ENCODE data around the gene ST6GALNAC3.
"Not testable (repeated sequence)": the region's sequence is repeated elsewhere in the genome, so short reads cannot be mapped to it uniquely, and the experiment has no call there.

The ST6GALNAC3 gene

GRCh38 chr1:76092812-76093211 lies 18.3 kb downstream of the ST6GALNAC3 start:
- H3K4me2 ChIP-seq (ENCODE audit: low read depth, low read length, poor library complexity, severe bottlenecking): no peak overlapping the region
- H2AFZ ChIP-seq (ENCODE audit: low read length): no peak overlapping the region
- TF ChIP-seq EZH2phosphoT487 (IDR thresholded peaks at IDR 0.05; ENCODE audit: borderline replicate concordance) (no peak), CTCF (conservative IDR thresholded peaks at IDR 0.05; ENCODE audit: low read length) (no peak)
- H3K4me1 ChIP-seq (ENCODE audit: insufficient read depth, low read length, poor library complexity, severe bottlenecking): no peaks in the 10 kb centered on the region
- H4K20me1 ChIP-seq (ENCODE audit: insufficient read depth, low read length, poor library complexity, severe bottlenecking): no peaks in the 10 kb centered on the region
- no peaks in the 10 kb centered on the region for H3K79me2 ChIP-seq (ENCODE audit: insufficient read depth, low read length)
- no peaks in the 10 kb centered on the region for H3K27me3 ChIP-seq (ENCODE audit: insufficient read depth, low read length, poor library complexity, severe bottlenecking)
- H3K9me2 ChIP-seq (replicated peaks; ENCODE audit: low read depth, low read length): no peaks in the 10 kb centered on the region
- H3K4me3 ChIP-seq (ENCODE audit: low read length, poor library complexity, severe bottlenecking): no peak overlapping the region
- no peak overlapping the region for H3K9ac ChIP-seq (ENCODE audit: low read depth, low read length, poor library complexity, severe bottlenecking)
- H3K9me3 ChIP-seq (ENCODE audit: insufficient read depth, low read depth, low read length): no peaks in the 10 kb centered on the region
- no peaks in the 10 kb centered on the region for H3F3A ChIP-seq (ENCODE audit: low read depth)
- H3K36me3 ChIP-seq (ENCODE audit: insufficient read depth, low read length): no peaks in the 10 kb centered on the region

GRCh38 chr1:76093522-76094312 lies 19.2 kb downstream of the ST6GALNAC3 start:
- Histone ChIP-seq H3K4me2 (ENCODE audit: low read depth, low read length, poor library complexity, severe bottlenecking) (no peak overlapping the region), H3K9me2 (replicated peaks; ENCODE audit: low read depth, low read length) (no peaks in the 10 kb centered on the region), H3K27me3 (ENCODE audit: insufficient read depth, low read length, poor library complexity, severe bottlenecking) (no peaks in the 10 kb centered on the region), H4K20me1 (ENCODE audit: insufficient read depth, low read length, poor library complexity, severe bottlenecking) (no peaks in the 10 kb centered on the region), H3K36me3 (ENCODE audit: insufficient read depth, low read length) (no peaks in the 10 kb centered on the region), H2AFZ (ENCODE audit: low read length) (no peak overlapping the region), H3K79me2 (ENCODE audit: insufficient read depth, low read length) (no peaks in the 10 kb centered on the region), H3K9me3 (ENCODE audit: insufficient read depth, low read depth, low read length) (no peaks in the 10 kb centered on the region), H3K9ac (ENCODE audit: low read depth, low read length, poor library complexity, severe bottlenecking) (no peak overlapping the region), H3F3A (ENCODE audit: low read depth) (no peaks in the 10 kb centered on the region), H3K4me1 (ENCODE audit: insufficient read depth, low read length, poor library complexity, severe bottlenecking) (no peaks in the 10 kb centered on the region), H3K4me3 (ENCODE audit: low read length, poor library complexity, severe bottlenecking) (no peak overlapping the region)
- no peak for TF ChIP-seq CTCF (conservative IDR thresholded peaks at IDR 0.05; ENCODE audit: low read length)
- TF ChIP-seq EZH2phosphoT487 (IDR thresholded peaks at IDR 0.05; ENCODE audit: borderline replicate concordance): no peak

- H2AFZ ChIP-seq (ENCODE audit: low read length): no peak overlapping the region
- no peaks in the 10 kb centered on the region for H3K4me1 ChIP-seq (ENCODE audit: insufficient read depth, low read length, poor library complexity, severe bottlenecking)
- no peak overlapping the region for H3K9ac ChIP-seq (ENCODE audit: low read depth, low read length, poor library complexity, severe bottlenecking)
- H3F3A ChIP-seq (ENCODE audit: low read depth): no peaks in the 10 kb centered on the region
- no peaks in the 10 kb centered on the region for H3K27me3 ChIP-seq (ENCODE audit: insufficient read depth, low read length, poor library complexity, severe bottlenecking)
- no peaks in the 10 kb centered on the region for H3K9me2 ChIP-seq (replicated peaks; ENCODE audit: low read depth, low read length)
- H4K20me1 ChIP-seq (ENCODE audit: insufficient read depth, low read length, poor library complexity, severe bottlenecking): no peaks in the 10 kb centered on the region
- H3K79me2 ChIP-seq (ENCODE audit: insufficient read depth, low read length): no peaks in the 10 kb centered on the region
- H3K4me3 ChIP-seq (ENCODE audit: low read length, poor library complexity, severe bottlenecking): no peak overlapping the region
- no peaks in the 10 kb centered on the region for H3K36me3 ChIP-seq (ENCODE audit: insufficient read depth, low read length)
- no peak for TF ChIP-seq EZH2phosphoT487 (IDR thresholded peaks at IDR 0.05; ENCODE audit: borderline replicate concordance)
- no peak for TF ChIP-seq CTCF (conservative IDR thresholded peaks at IDR 0.05; ENCODE audit: low read length)
- H3K9me3 ChIP-seq (ENCODE audit: insufficient read depth, low read depth, low read length): no peaks in the 10 kb centered on the region
- no peak overlapping the region for H3K4me2 ChIP-seq (ENCODE audit: low read depth, low read length, poor library complexity, severe bottlenecking)
These were observed 21.3 kb downstream of the ST6GALNAC3 start for GRCh38 chr1:76095802-76096201.

GRCh38 chr1:76097064-76097463 lies 22.5 kb downstream of the ST6GALNAC3 start:
- H3K9me2 ChIP-seq (replicated peaks; ENCODE audit: low read depth, low read length); H3K27me3 ChIP-seq (ENCODE audit: insufficient read depth, low read length, poor library complexity, severe bottlenecking): not testable (repeated sequence)

More at GRCh38 chr1:76097064-76097463, 22.5 kb downstream of the ST6GALNAC3 start:
- H3K79me2 ChIP-seq (ENCODE audit: insufficient read depth, low read length); H3K36me3 ChIP-seq (ENCODE audit: insufficient read depth, low read length); H4K20me1 ChIP-seq (ENCODE audit: insufficient read depth, low read length, poor library complexity, severe bottlenecking); H3F3A ChIP-seq (ENCODE audit: low read depth); H3K4me3 ChIP-seq (ENCODE audit: low read length, poor library complexity, severe bottlenecking); H3K9ac ChIP-seq (ENCODE audit: low read depth, low read length, poor library complexity, severe bottlenecking); H3K4me1 ChIP-seq (ENCODE audit: insufficient read depth, low read length, poor library complexity, severe bottlenecking); H2AFZ ChIP-seq (ENCODE audit: low read length); H3K9me3 ChIP-seq (ENCODE audit: insufficient read depth, low read depth, low read length); H3K4me2 ChIP-seq (ENCODE audit: low read depth, low read length, poor library complexity, severe bottlenecking): not testable (repeated sequence)

Data from Loucy (cell line).